GM21825 (cell line): ENCODE measurements around the gene SNAPIN.

Experiments
- ATAC-seq: cut with Tn5 transposase; IDR thresholded peaks from one replicate; pipeline ENCODE4 v1.9.1; 2021; ENCODE audit warnings: mild to moderate bottlenecking, moderate library complexity; ENCODE audit not compliant: unreplicated experiment

The SNAPIN gene, protein sequence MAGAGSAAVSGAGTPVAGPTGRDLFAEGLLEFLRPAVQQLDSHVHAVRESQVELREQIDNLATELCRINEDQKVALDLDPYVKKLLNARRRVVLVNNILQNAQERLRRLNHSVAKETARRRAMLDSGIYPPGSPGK

DNA sequence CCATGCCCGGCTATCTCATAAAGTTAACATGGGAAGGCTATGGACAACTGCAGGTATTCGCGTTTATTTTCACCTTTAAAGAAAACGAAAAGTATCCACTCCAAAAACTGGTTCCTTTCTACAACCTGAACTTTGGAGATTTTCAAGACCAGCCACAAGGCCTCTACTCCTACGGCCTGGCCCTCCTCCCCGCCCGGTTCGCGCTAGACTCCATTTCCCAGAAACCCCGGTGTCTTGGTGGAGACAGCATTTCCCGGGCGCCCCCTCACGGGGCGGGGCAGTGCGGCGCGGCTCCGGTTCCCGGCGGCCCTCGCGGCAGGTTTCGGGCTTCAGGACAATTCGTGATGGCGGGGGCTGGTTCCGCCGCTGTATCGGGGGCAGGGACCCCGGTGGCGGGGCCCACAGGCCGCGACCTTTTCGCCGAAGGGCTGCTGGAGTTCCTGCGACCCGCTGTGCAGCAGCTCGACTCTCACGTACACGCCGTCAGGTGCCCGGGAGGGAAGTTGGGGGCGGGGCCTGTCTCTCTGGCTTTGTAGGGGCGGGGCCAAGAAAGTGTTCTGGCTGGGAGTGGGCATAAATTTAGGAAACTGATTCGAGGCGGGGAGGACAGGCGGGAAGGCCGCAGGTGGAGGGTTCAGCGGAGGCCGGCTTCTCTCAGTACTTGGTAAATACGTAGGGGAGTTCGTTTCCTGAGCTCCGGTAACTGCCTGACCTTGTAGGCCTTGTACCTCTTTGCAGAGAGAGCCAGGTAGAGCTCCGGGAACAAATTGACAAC is at the start of gene SNAPIN:
SNAPIN (plus strand) TSS at position 304 of the 775 bp plus-strand sequence; CDS start at position 345, 41 bp downstream.
- peak; percentile 89 for ATAC-seq

GRCh38 chr1:153608742-153609584 is 49.5 kb upstream of the SNAPIN start:
- no peak for ATAC-seq

DNA sequence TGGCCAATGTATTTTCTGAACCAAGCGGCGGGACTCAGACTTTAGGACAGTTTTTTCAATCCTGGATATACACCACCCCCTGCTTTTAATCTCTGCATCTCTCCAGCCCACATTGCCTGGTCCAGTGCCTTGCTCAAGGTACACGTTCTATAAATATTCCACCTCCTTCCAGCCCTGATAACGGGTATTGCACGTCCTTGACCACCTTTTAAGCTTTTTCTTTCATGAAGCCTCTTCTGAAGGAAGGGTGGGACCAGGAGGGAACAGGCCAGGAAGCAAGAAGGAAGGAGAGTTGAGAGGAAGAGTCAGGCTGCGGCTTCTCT is 49.0 kb upstream of the SNAPIN start:
- ATAC-seq = no peak

- no peak for ATAC-seq
These were observed 48.2 kb upstream of the SNAPIN start for GRCh38 chr1:153610334-153610733.

DNA sequence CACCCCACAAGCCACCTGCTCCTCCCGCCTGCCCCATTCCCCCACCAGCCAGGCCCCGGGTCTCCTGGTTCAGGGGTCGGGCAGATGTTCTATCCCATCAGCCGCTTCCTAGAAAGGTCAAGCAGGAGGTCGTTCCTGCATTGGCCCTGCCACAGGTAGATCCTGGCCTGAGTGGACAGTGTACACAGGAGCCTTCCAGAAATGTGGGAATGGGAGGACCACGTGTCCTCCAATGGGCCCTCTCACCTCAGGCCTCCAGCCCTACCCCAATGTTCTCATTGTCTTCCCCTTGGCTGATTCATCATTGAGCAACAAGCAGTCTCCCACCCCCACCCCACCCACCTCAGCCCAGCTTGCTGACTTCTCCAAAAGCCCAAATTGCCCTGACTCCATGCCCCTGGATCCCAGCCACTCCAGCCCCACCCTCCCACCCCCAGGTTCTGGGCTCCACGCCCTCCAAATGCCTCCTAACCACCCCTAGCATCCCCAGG is 47.6 kb upstream of the SNAPIN start:
- no peak for ATAC-seq

DNA sequence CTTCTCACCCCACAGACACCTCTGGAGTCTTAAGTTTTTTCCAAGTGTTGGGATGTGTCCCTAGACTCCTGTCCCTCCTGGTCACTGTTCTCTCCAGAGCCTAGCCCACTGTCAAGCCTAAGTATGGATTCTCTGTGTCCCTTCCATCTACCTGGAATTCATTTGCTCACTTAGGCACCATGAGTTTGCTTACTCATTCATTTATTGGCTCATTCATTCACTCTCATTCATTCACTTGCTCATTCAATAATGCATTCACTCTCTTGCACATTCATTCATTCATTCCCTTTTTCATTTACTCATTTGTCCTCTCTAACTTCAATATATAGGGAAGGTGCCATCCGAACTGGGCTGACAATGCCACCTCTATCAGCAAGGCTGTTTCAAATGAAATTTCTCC is 47.1 kb upstream of the SNAPIN start:
- ATAC-seq = no peak

DNA sequence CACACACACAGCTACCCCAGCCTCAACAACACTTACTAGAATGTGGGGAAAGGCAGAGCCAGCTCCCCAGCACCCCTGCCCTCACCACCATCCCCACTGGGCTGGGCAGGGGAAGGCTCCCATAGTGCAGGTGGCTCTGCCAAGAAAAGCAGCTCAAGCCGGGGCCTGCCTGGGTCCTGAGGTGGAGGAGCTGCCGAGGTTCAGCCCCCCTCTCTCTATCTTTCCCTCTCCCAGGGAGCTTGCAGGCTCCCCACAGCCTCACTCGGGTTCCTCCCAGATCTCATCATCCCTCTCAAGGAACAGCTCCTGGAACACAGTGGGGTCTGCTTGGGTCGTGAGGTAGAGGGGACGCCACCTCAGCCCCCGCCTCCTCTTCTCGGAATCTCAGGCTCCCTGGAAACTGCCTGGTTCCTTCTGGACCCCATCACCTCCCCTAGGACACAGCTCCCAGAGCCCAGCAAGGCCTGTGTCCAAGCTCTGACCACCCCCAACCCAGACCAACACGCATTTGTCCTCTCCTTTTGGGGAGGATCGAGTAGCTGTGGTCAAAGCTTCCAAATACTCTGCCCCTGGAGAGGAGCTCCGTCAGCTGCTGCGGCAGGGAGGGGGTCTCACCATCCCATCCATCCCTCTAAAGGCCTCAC is 46.3 kb upstream of the SNAPIN start:
- no peak for ATAC-seq

DNA sequence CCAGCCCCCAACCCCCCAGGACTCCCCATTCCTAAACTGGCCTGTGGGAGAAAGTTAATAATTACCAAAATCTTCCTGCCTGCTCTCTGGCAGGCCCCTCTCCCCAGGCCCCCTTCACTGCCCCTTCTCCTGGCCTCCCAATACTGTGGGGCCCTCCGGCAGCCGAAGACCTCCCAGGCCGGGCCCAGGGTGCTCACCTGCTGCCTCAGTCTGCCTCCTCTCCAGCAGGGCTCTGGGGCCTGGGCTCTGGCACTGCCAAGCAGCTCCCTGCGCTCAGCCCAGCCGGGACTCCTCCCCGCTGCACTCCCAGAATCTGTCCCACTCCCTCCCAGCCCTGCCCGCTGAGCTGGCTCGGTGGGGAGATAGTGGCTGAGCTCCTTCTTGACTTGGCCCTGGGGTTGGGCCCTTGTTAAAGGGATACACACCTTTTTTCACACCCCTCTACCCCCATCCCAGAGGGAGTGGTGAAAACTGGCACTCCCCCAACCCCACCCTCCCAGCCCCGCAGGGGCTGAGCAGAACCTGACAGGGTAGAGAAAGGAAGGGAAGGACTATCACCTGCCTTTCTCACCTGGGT is 45.7 kb upstream of the SNAPIN start, which contains the start of gene S100A16:
S100A16 (minus strand) TSS at position 383 of the 577 bp plus-strand sequence. CDS start 4,986 bp downstream, outside the sequence.
- no peak for ATAC-seq

GRCh38 chr1:153613406-153613805 is 45.1 kb upstream of the SNAPIN start:
- ATAC-seq = no peak

GRCh38 chr1:153614189-153614900 is 44.2 kb upstream of the SNAPIN start:
- no peak for ATAC-seq

GRCh38 chr1:153614906-153615305 is 43.6 kb upstream of the SNAPIN start:
- ATAC-seq = no peak

DNA sequence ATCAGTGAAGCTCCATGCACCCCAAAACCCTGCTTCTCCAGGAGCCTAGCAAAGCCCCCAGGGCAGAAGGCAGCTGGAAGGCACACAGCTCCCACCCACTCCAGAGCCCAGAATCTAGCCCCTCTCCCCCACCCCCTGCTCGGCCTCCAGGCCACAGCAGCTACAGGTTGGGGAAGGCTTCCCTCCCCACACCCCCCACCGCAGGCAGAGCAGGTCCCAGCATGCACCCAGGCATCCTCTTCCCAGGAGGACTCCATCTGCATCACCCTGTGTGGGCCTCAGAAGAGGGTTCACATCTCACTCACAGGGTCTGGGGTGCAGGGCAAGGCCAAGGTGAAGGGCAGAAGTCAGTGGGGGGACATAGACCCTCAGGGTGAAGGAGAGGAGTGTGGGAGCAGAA is 43.1 kb upstream of the SNAPIN start:
- no peak for ATAC-seq

DNA sequence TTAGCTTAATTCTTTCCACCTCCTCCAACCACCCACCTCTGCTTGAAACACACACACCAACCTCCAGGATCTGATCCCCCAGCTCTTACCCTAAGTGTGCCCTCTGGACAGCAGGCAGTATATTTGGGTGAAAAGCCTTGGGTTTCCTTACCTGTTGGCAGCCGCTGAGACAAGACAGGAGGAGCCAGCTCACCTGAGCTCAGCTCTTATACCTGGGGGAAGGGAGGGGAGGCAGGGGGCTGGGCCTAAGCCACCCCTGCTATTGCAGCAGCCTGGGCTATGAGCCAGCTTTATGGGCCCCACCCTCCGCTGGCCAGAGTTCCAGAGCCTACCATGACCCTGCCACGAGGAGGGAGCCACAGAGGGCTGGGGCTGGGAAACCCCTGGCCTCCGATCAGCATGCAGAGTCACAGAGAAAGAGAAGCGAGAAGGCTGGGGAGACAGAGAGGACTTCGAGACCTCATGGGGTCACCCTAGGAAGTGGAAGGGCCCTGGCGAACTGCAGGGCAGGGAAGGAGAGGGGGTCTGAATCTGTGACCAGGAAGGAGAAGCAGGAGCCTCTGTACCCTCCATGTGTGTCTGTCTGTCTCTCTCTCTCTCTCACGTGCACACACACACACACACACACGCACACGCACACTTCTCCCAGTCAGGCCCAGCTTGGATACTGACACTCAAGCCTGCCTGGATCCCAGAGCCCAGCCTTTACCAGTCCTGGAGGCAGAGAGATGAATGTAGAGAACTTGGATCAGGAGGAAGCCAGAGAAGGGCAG is 42.2 kb upstream of the SNAPIN start, which contains the start of gene S100A14:
S100A14 (minus strand) TSS at position 182 of the 773 bp plus-strand sequence. CDS start 467 bp downstream, outside the sequence.
- ATAC-seq = no peak

- no peak for ATAC-seq
These were observed 41.6 kb upstream of the SNAPIN start for GRCh38 chr1:153616917-153617311.

- no peak for ATAC-seq
These were observed 40.8 kb upstream of the SNAPIN start for GRCh38 chr1:153617663-153618062.

DNA sequence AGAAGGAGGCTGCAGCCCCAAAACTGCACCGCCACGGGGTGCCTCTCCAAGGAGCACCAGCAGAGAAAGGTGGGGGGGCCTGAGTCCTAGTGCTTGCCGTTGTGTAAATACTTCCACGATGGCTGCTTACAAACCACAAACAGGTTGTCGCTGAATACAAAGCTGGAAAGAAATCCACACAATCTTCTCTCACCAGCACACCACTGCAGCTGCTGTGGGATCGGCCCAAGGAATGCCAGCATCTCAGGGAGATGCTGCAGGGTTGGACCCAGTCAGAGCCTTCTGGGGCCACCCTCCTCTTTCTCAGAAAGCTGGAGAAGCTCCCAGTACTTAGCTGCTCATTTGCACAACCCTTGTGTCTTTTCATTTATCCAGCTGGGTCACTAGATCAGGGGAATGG is 39.3 kb upstream of the SNAPIN start:
- ATAC-seq = no peak

GRCh38 chr1:153623101-153623500 is 35.4 kb upstream of the SNAPIN start:
- no peak for ATAC-seq

- ATAC-seq = no peak
These were observed 33.4 kb upstream of the SNAPIN start for GRCh38 chr1:153624965-153625611.

- ATAC-seq = no peak
These were observed 32.0 kb upstream of the SNAPIN start for GRCh38 chr1:153626477-153626903.
